Nephron (organoid): ENCODE results near the gene PARP8.

Source experiments
- H3K27ac Mint-ChIP-seq, 3 experiments: 2 replicates each; pipeline ENCODE4 v1.8.0; 2020; ENCODE audit warnings: mixed read lengths in 3 of 3, mild to moderate bottlenecking in 2 of 3, moderate library complexity in 1 of 3
- H3K27me3 Mint-ChIP-seq: 2 replicates; pipeline ENCODE4 v1.8.0; 2021; ENCODE audit warnings: low read depth, mild to moderate bottlenecking, moderate library complexity, mixed read lengths
- H3K36me3 Mint-ChIP-seq: 2 replicates; pipeline ENCODE4 v1.8.0; 2020; ENCODE audit warnings: low read depth, mixed read lengths
- H3K4me1 Mint-ChIP-seq: 2 replicates; pipeline ENCODE4 v1.8.0; 2020; ENCODE audit warnings: mixed read lengths
- H3K4me3 Mint-ChIP-seq, 3 experiments: 2 replicates each; pipeline ENCODE4 v1.8.0; 2020; ENCODE audit warnings: mild to moderate bottlenecking in 3 of 3, mixed read lengths in 3 of 3, moderate library complexity in 2 of 3
- H3K9me3 Mint-ChIP-seq: 2 replicates; pipeline ENCODE4 v1.8.0; 2020; ENCODE audit warnings: mixed read lengths
- TF ChIP-seq, protein P1 (sequence below), 3 experiments: fragments of 200-600 bp; sonication (generic); IDR thresholded peaks; one replicate each; pipeline ENCODE4 v1.5.0; 2021; ENCODE audit warnings: antibody characterized with exemption in 3 of 3; ENCODE audit not compliant: unreplicated experiment in 3 of 3

Gene PARP8

DNA sequence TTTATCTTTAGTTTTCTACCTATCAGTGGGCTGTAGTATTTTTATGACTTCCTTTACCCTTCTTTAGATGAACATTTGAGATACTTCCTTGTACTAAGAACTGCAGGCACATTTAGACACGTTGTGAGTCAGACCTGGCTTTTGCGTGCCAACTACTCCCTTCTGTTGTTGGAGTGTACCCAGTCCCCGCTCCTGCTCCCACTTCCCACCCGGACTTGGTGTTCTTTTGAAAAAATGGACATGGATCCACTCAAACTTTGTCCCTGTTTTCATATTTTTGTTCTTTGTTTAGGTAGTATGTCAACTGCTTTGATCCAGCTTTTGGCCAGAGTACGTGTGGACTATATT lies 60.7 kb downstream of the PARP8 start:
- Mint-ChIP-seq H3K9me3 (no peaks in the 10 kb centered on the region), H3K36me3 (no peaks in the 10 kb centered on the region), H3K4me1 (peaks cover 13% of the 10 kb centered on the region), H3K4me3 (no peak overlapping the region), H3K27me3 (no peaks in the 10 kb centered on the region), H3K27ac (no peak overlapping the region)
- TF ChIP-seq, protein P1, sequence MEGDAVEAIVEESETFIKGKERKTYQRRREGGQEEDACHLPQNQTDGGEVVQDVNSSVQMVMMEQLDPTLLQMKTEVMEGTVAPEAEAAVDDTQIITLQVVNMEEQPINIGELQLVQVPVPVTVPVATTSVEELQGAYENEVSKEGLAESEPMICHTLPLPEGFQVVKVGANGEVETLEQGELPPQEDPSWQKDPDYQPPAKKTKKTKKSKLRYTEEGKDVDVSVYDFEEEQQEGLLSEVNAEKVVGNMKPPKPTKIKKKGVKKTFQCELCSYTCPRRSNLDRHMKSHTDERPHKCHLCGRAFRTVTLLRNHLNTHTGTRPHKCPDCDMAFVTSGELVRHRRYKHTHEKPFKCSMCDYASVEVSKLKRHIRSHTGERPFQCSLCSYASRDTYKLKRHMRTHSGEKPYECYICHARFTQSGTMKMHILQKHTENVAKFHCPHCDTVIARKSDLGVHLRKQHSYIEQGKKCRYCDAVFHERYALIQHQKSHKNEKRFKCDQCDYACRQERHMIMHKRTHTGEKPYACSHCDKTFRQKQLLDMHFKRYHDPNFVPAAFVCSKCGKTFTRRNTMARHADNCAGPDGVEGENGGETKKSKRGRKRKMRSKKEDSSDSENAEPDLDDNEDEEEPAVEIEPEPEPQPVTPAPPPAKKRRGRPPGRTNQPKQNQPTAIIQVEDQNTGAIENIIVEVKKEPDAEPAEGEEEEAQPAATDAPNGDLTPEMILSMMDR (IDR thresholded peaks at IDR 0.05; ENCODE audit: unreplicated experiment in 3 of 3) = no peak

DNA sequence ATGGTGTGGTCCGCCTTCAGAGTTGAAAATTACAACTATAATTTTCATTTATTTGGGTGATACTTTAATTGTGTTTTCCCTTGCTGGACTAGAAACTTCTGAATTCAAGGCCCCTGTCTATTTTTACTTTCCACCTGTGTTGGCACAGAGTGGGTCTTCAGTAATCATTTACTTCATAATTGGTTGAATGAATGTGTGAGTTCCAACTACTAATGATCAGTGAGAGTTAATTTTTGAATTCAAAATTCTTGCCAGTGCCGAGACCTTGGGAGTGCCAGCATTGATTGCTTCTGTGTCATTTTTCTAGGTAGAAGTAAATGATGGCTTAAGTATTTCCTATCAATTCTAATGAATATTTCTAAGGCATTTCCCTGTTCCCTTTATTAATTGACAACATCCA lies 61.4 kb downstream of the PARP8 start:
- no peaks in the 10 kb centered on the region for H3K9me3 Mint-ChIP-seq
- TF ChIP-seq, protein P1 (IDR thresholded peaks at IDR 0.05; ENCODE audit: unreplicated experiment in 3 of 3) = no peak
- peaks cover 13% of the 10 kb centered on the region for H3K4me1 Mint-ChIP-seq
- H3K27ac Mint-ChIP-seq = no peak overlapping the region
- no peaks in the 10 kb centered on the region for H3K36me3 Mint-ChIP-seq
- no peak overlapping the region for H3K4me3 Mint-ChIP-seq
- no peaks in the 10 kb centered on the region for H3K27me3 Mint-ChIP-seq

DNA sequence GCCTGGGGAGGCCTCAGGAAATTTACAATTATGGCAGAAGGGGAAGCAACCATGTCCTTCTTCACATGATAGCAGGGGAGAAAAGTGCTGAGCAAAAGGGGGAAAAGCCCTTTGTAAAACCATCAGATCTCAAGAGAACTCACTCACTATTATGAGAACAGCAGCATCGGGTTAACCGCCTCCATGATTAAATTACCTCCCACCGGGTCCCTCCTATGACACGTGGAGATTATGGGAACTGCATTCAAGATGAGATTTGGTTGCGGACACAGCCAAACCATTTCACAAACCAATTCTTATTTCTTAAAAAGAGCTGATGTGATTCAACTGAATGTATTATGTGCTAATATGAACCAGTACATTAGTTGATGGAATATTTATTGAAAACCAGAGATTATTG lies 63.9 kb downstream of the PARP8 start:
- Mint-ChIP-seq H3K36me3 (no peaks in the 10 kb centered on the region), H3K9me3 (no peaks in the 10 kb centered on the region), H3K4me3 (no peak overlapping the region), H3K27ac (no peak overlapping the region), H3K4me1 (peaks cover 13% of the 10 kb centered on the region), H3K27me3 (no peaks in the 10 kb centered on the region)
- TF ChIP-seq, protein P1 (IDR thresholded peaks at IDR 0.05; ENCODE audit: unreplicated experiment in 3 of 3) = no peak

DNA sequence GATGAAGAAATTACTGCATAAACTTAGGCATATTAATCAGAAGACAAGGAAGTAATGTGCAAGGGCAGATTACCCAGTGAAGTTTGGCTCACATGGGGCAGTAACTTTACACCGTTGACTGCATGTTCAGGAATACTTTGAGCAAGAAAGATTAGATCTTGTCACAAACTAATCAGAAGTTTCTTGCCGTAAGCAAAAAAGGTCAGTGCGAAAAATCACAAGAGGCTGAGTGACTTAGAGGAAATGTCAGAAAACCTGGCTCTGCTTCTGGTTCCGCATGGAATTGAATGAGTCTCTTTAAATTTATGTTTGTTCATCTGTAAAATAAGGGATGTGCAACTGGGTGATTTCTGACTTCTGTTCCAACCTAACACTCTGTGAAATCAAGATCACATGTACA lies 64.4 kb downstream of the PARP8 start:
- TF ChIP-seq, protein P1 (IDR thresholded peaks at IDR 0.05; ENCODE audit: unreplicated experiment in 3 of 3) = no peak
- Mint-ChIP-seq H3K9me3 (no peaks in the 10 kb centered on the region), H3K4me3 (no peak overlapping the region), H3K27me3 (no peaks in the 10 kb centered on the region), H3K36me3 (no peaks in the 10 kb centered on the region), H3K4me1 (peaks cover 13% of the 10 kb centered on the region), H3K27ac (no peak overlapping the region)

DNA sequence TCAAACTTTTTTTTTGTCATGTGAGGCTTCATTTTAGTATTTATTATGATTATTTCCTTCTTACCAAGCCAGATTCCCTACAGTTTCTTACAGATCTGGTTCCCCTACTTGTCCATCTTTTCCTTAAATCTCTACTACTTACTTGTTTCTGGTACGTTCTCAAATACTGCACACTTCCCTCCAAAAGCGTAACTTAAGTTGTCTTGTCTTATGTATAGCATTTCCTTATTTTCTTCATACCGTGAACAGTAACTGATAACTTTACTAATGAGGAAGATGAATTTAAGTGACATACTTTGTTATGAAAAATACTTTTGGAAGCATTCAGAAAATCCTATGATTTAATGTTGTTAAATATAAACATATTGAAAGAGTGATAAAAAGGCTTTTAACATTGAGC lies 67.3 kb downstream of the PARP8 start:
- TF ChIP-seq, protein P1 (IDR thresholded peaks at IDR 0.05; ENCODE audit: unreplicated experiment in 3 of 3) = no peak
- H3K4me1 Mint-ChIP-seq = peaks cover 13% of the 10 kb centered on the region
- no peaks in the 10 kb centered on the region for H3K9me3 Mint-ChIP-seq
- H3K27me3 Mint-ChIP-seq = no peaks in the 10 kb centered on the region
- H3K27ac Mint-ChIP-seq = no peak overlapping the region
- H3K4me3 Mint-ChIP-seq = no peak overlapping the region
- no peaks in the 10 kb centered on the region for H3K36me3 Mint-ChIP-seq

DNA sequence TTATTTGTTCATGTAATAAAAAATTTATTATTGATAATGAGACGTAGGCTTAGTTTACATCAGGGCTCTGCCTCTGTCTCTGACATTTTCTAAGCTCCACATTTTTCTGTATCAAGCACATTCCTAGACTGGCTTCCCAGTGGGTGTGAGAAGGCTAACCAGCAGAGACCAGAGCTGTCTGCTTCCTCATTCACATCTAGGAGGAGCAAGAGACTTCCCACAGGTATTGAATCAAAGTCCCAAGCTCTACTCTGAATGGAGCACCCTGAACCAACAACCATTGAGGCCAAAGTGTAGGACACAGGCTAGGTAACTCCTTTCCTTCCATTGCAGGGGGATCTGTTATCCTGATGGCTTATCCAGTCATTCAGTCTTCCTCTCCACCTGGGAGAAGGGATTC lies 72.4 kb downstream of the PARP8 start:
- H3K27ac Mint-ChIP-seq = no peak overlapping the region
- no peaks in the 10 kb centered on the region for H3K9me3 Mint-ChIP-seq
- H3K36me3 Mint-ChIP-seq = no peaks in the 10 kb centered on the region
- peaks cover 7% of the 10 kb centered on the region for H3K4me1 Mint-ChIP-seq
- no peak overlapping the region for H3K4me3 Mint-ChIP-seq
- TF ChIP-seq, protein P1 (IDR thresholded peaks at IDR 0.05; ENCODE audit: unreplicated experiment in 3 of 3) = no peak
- no peaks in the 10 kb centered on the region for H3K27me3 Mint-ChIP-seq
